Esophagus muscularis mucosa (tissue), 4 donors: ENCODE data around the gene CLCF1. TPM values are rescaled to one million over a fixed set of nuclear protein-coding genes. Genes with fewer than 3 reads are reported as not detected.

Experiments
- DNase-seq: peaks from one replicate; pipeline ENCODE4 v3.0.0-alpha.2; 2017; ENCODE audit errors: extremely low spot score
- H3K27ac ChIP-seq, 4 donors: fragments of 200-600 bp; sonication (generic); replicated peaks in 1 of 4; 1 replicate in 3 of 4; 2 replicates in 1 of 4; pipeline ENCODE4 v1.5.1; 2016 to 2019; ENCODE audit warnings: mild to moderate bottlenecking in 1 of 4
- H3K27me3 ChIP-seq, 4 donors: fragments of 200-600 bp; sonication (generic); one replicate each; pipeline versions ENCODE4 v1.5.1 to v1.6.0; 2016 to 2019
- H3K36me3 ChIP-seq, 4 donors: fragments of 200-600 bp; sonication (generic); one replicate each; pipeline ENCODE4 v1.5.1; 2016 to 2019
- H3K4me1 ChIP-seq, 4 donors: fragments of 200-600 bp; sonication (generic); one replicate each; pipeline ENCODE4 v1.5.1; 2016 to 2019
- H3K4me3 ChIP-seq, 4 donors: fragments of 200-600 bp; sonication (generic); 1 replicate in 2 of 4; 2 replicates in 2 of 4; pipeline ENCODE4 v1.5.1; 2016 to 2019; ENCODE audit warnings: mild to moderate bottlenecking in 4 of 4, moderate library complexity in 1 of 4
- H3K9me3 ChIP-seq, 4 donors: fragments of 200-600 bp; sonication (generic); 1 replicate in 3 of 4; 2 replicates in 1 of 4; pipeline ENCODE4 v1.5.1; 2016 to 2019
- CTCF ChIP-seq, 3 experiments: fragments of 200-600 bp in 2 of 3; fragments of 450-650 bp in 1 of 3; sonication (generic) in 2 of 3; IDR thresholded peaks; one replicate each; pipeline ENCODE4 v1.5.1; 2017 to 2019; ENCODE audit warnings: antibody characterized with exemption in 3 of 3, mild to moderate bottlenecking in 2 of 3, moderate library complexity in 1 of 3
- EP300 ChIP-seq: sonication (generic); formaldehyde crosslinking; IDR thresholded peaks from one replicate; pipeline ENCODE4 v1.6.1; 2017; ENCODE audit warnings: antibody characterized with exemption
- POLR2A ChIP-seq: fragments of 450-650 bp; IDR thresholded peaks from one replicate; pipeline ENCODE4 v1.6.1; 2017; ENCODE audit warnings: antibody characterized with exemption, moderate library complexity, mild to moderate bottlenecking, low read depth
- POLR2AphosphoS5 ChIP-seq, 2 donors: sonication (generic); formaldehyde crosslinking; IDR thresholded peaks; one replicate each; pipeline ENCODE4 v1.6.1; 2017; ENCODE audit warnings: antibody characterized with exemption in 2 of 2
- WGBS: methylation state at CpG from one replicate; pipeline ENCODE4 v1.1.5; 2018; 5-methylcytosine and 5-hydroxymethylcytosine counted together
- intact Hi-C: fragments of 100-400 bp; cut with DNase I; formaldehyde crosslinking; loops from one replicate; pipeline ENCODE4 v1.15.1; 2023
- total RNA-seq, 4 donors: library from RNA; depleted of rRNA; stranded (reverse); fragments of >200 nt; gene quantifications; one replicate each; pipeline versions ENCODE4 v1.1.0 to v1.2.1, GENCODE V29; 2016

CLCF1 gene
- total RNA-seq, 4 donors from 2014 or later: 8.3 to 28.3 (median 11.8) TPM

GRCh38 chr11:67387069-67387468 is 13.7 kb upstream of the CLCF1 start:
- no peak for TF ChIP-seq POLR2A
- TF ChIP-seq EP300: no peak
- no peak for TF ChIP-seq POLR2AphosphoS5 (IDR thresholded peaks at IDR 0.05)
- no peak for TF ChIP-seq CTCF (IDR thresholded peaks at IDR 0.05)
- Histone ChIP-seq H3K4me3 (no peak overlapping the region), H3K27ac (no peak overlapping the region), H3K4me1 (peaks cover 15 to 45% (median 33%) of the 10 kb centered on the region in 4 donors), H3K27me3 (no peaks in the 10 kb centered on the region), H3K36me3 (no peaks in the 10 kb centered on the region), H3K9me3 (no peaks in the 10 kb centered on the region)
- 43% methylated on average over 6 of the region's 9 CpGs for WGBS
- intact Hi-C loops: no loop called here
- no peak for DNase-seq

- no peak for DNase-seq
- Histone ChIP-seq H3K36me3 (no peaks in the 10 kb centered on the region), H3K27me3 (no peaks in the 10 kb centered on the region), H3K4me3 (no peak overlapping the region), H3K27ac (peak overlapping the region in 1 of 4 donors; percentile 15), H3K4me1 (peaks cover 3 to 34% (median 17%) of the 10 kb centered on the region in 4 donors), H3K9me3 (no peaks in the 10 kb centered on the region)
- intact Hi-C loops: loop anchor here (5.0 kb wide), 2 partner anchors 38 to 123 kb away; no protein-coding TSS in a partner anchor
- WGBS: 56% methylated on average over 3 of the region's 3 CpGs
- TF ChIP-seq EP300 (no peak), POLR2A (no peak), POLR2AphosphoS5 (IDR thresholded peaks at IDR 0.05) (peak in 1 of 2 donors; percentile 17)
These were observed 11.5 kb upstream of the CLCF1 start for GRCh38 chr11:67384851-67385366.

- H3K27ac ChIP-seq: no peak overlapping the region
- no peak for DNase-seq
- intact Hi-C loops: loop anchor here (2.0 to 5.0 kb wide), 3 partner anchors 26 to 120 kb away; no protein-coding TSS in a partner anchor
- no peaks in the 10 kb centered on the region for H3K36me3 ChIP-seq
- H3K4me1 ChIP-seq: peaks cover 3 to 35% (median 17%) of the 10 kb centered on the region in 4 donors
- 47% methylated on average over 12 of the region's 16 CpGs for WGBS
- no peaks in the 10 kb centered on the region for H3K9me3 ChIP-seq
- H3K4me3 ChIP-seq: no peak overlapping the region
- peak; percentile 95 to 100 (median 99) for TF ChIP-seq CTCF (IDR thresholded peaks at IDR 0.05)
- no peak for TF ChIP-seq EP300
- peak; percentile 35 to 65 for TF ChIP-seq POLR2AphosphoS5 (IDR thresholded peaks at IDR 0.05)
- TF ChIP-seq POLR2A: no peak
- no peaks in the 10 kb centered on the region for H3K27me3 ChIP-seq
These were observed 9.1 kb upstream of the CLCF1 start for GRCh38 chr11:67382276-67383136.

- WGBS: 86% methylated on average over 11 of the region's 13 CpGs
- no peak for DNase-seq
- Histone ChIP-seq H3K27ac (peak overlapping the region in 1 of 4 donors; percentile 6), H3K36me3 (no peaks in the 10 kb centered on the region), H3K27me3 (no peaks in the 10 kb centered on the region), H3K9me3 (no peaks in the 10 kb centered on the region), H3K4me3 (no peak overlapping the region), H3K4me1 (peaks cover 3 to 35% (median 17%) of the 10 kb centered on the region in 4 donors)
- intact Hi-C loops: loop anchor here (5.0 kb wide), 2 partner anchors 34 to 119 kb away; no protein-coding TSS in a partner anchor
- no peak for TF ChIP-seq POLR2AphosphoS5 (IDR thresholded peaks at IDR 0.05)
- no peak for TF ChIP-seq CTCF (IDR thresholded peaks at IDR 0.05)
- no peak for TF ChIP-seq EP300
- no peak for TF ChIP-seq POLR2A
These were observed 8.0 kb upstream of the CLCF1 start for GRCh38 chr11:67381244-67381972.
